ENCODE measurements around the gene ESYT1. TPM values are rescaled to one million over a fixed set of nuclear protein-coding genes. Genes with fewer than 3 reads are reported as not detected.

ESYT1 gene
- total and polyA plus RNA-seq, 9 of the 15 experiments (the other 6 are each of a cell fraction or from before 2014, with no cell fraction given): 132 to 420 (median 164) TPM

GRCh38 chr12:56127888-56128669 lies at the start of gene ESYT1 (continued):
- TF ChIP-seq ASH1L (IDR thresholded peaks at IDR 0.05; ENCODE audit: borderline replicate concordance, low read depth, partially characterized antibody): no peak
- TF ChIP-seq KDM5B (IDR thresholded peaks at IDR 0.05; ENCODE audit: insufficient replicate concordance, low read depth, low read length): peak; percentile 76
- peak; percentile 98 for TF ChIP-seq JUNB (CRISPR knock-in tag; conservative IDR thresholded peaks at IDR 0.05)
- peak; percentile 18; the same call in 1 of the 2 replicates for TF ChIP-seq HDAC2 (IDR thresholded peaks at IDR 0.05)
- peak; percentile 47 for TF ChIP-seq VEZF1 (CRISPR knock-in tag; IDR thresholded peaks at IDR 0.05)
- TF ChIP-seq ZNF639 (CRISPR knock-in tag; conservative IDR thresholded peaks at IDR 0.05 in 1 of 2, IDR thresholded peaks at IDR 0.05 in 1 of 2): peak in 1 of 2 experiments; percentile 83; a peak in 2 of 4 replicates
- 0 out of 4 replicates have a peak, but pooled peaks of 1 of the 2 experiments have one; percentile 42 for TF ChIP-seq ZMIZ1 (IDR thresholded peaks at IDR 0.05; ENCODE audit: low read depth in 2 of 2, low read length in 2 of 2)
- TF ChIP-seq ATF4 (CRISPR knock-in tag; IDR thresholded peaks at IDR 0.05): peak; percentile 58; the same call in 1 of the 2 replicates
- peak; percentile 3 for TF ChIP-seq HMGN3 (IDR thresholded peaks at IDR 0.05; ENCODE audit: borderline replicate concordance, extremely low read depth, insufficient read length, low read depth, low read length)
- TF ChIP-seq PCBP1 (IDR thresholded peaks at IDR 0.05; ENCODE audit: low read depth, low read length, poor library complexity, severe bottlenecking): peak; percentile 27
- TF ChIP-seq GATAD2A (IDR thresholded peaks at IDR 0.05): no peak
- TF ChIP-seq CBX1 (IDR thresholded peaks at IDR 0.05; ENCODE audit: low read depth): peak; percentile 37; the same call in 1 of the 2 replicates
- no peak for TF ChIP-seq BCLAF1 (IDR thresholded peaks at IDR 0.05; ENCODE audit: borderline replicate concordance in 1 of 2, control insufficient read depth in 1 of 2, low read depth in 2 of 2, low read length in 1 of 2)

All from K562 (cell line).